Pancreas (tissue), 10 donors: ENCODE data around the gene JMY. TPM values are rescaled to one million over a fixed set of nuclear protein-coding genes. Genes with fewer than 3 reads are reported as not detected.

Source experiments
- ATAC-seq, 4 donors: fragments of 200-7000 bp; cut with Tn5 transposase; one replicate each; pipeline versions ENCODE4 v1.8.0 to v1.9.1; 2020; ENCODE audit warnings: mild to moderate bottlenecking in 4 of 4, moderate library complexity in 4 of 4
- DNase-seq, 6 donors: peaks; one replicate each; pipeline ENCODE4 v3.0.0-alpha.2; 2020
- FAIRE-seq: peaks from 2 replicates; lab custom pipeline; 2012; peaks lifted over from hg19 to GRCh38; lab: Jason Lieb, UNC
- H3K27ac ChIP-seq, 4 donors: fragments of 200-600 bp; sonication (generic); 1 replicate in 3 of 4; 2 replicates in 1 of 4; pipeline versions ENCODE4 v1.5.0 to v1.8.0; 2020
- H3K27me3 ChIP-seq, 4 donors: fragments of 200-600 bp; one replicate each; pipeline ENCODE4 v1.8.0; 2021
- H3K36me3 ChIP-seq, 3 donors: fragments of 200-600 bp; sonication (generic) in 1 of 3; one replicate each; pipeline versions ENCODE4 v1.5.0 to v1.8.0; 2020 to 2021
- H3K4me1 ChIP-seq, 3 donors: fragments of 200-600 bp; one replicate each; pipeline ENCODE4 v1.8.0; 2021
- H3K4me3 ChIP-seq, 4 donors: fragments of 200-600 bp; sonication (generic) in 2 of 4; one replicate each; pipeline versions ENCODE4 v1.5.0 to v1.8.0; 2020 to 2021
- H3K9me3 ChIP-seq, 4 donors: fragments of 200-600 bp; one replicate each; pipeline ENCODE4 v1.8.0; 2021
- CTCF ChIP-seq, 4 donors: fragments of 200-600 bp; sonication (generic) in 3 of 4; IDR thresholded peaks; one replicate each; pipeline versions ENCODE4 v1.5.0 to v1.8.0; 2021; ENCODE audit warnings: antibody characterized with exemption in 4 of 4
- WGBS, 2 donors: extraction: QIAGEN DNeasy Blood & Tissue Kit; methylation state at CpG; one replicate each; pipeline ENCODE4 v1.1.7; 2013; 5-methylcytosine and 5-hydroxymethylcytosine counted together
- intact Hi-C, 3 donors: fragments of 100-400 bp; cut with DNase I; formaldehyde crosslinking; loops; one replicate each; pipeline versions ENCODE4 v1.11.1 to v1.14.2; 2022
- polyA plus RNA-seq, 2 donors: library from polyadenylated mRNA; stranded (reverse); fragments of 200-250 nt; gene quantifications; one replicate each; pipeline ENCODE4 v1.2.3, GENCODE V29; 2013
- total RNA-seq, 6 donors: library from RNA; stranded (reverse); fragmentation: NEBNext Ultra II Directional in 4 of 6; extraction: Animal tissue kit (Norgen Biotek cat#: 25700) in 4 of 6; gene quantifications; one replicate each; pipeline versions ENCODE4 v1.2.1 to v1.2.4, GENCODE V29; 2021 to 2023
- donor health status: healthy with polysubstance abuse.
- donor health status: DM: no; HTN: no; CAD: no; lungs with moderate emphysema.
- donor health status: DM: no; HTN: no; CAD: no.
- donor health status: control.
- donor health status: control.
- donor health status: Bipolar disorder and iron deficiency.
- donor health status: DM: yes; HTN: yes; CAD: no.
- donor health status: DM: no; HTN: no; CAD: no.
- donor health status: DM: no; HTN: no; CAD: no.
- donor health status: DM: yes; HTN: yes; CAD: no.

JMY gene
- total and polyA plus RNA-seq, 8 donors: 3.4 to 11.2 (median 6.9) TPM

- ATAC-seq: peak in 1 of 4 donors; percentile 16
- intact Hi-C loops: no loop called here
- Histone ChIP-seq H3K27ac (peak overlapping the region in 1 of 4 donors; percentile 22), H3K4me1 (no peaks in the 10 kb centered on the region), H3K4me3 (no peak overlapping the region), H3K36me3 (no peaks in the 10 kb centered on the region), H3K27me3 (no peaks in the 10 kb centered on the region), H3K9me3 (no peaks in the 10 kb centered on the region)
- DNase-seq: no peak
- TF ChIP-seq CTCF (IDR thresholded peaks at IDR 0.05): no peak
- FAIRE-seq: no peak
These were observed 33.9 kb upstream of the JMY start for GRCh38 chr5:79202076-79202475.

GRCh38 chr5:79205965-79206364, 30.0 kb upstream of the JMY start:
- WGBS, 2 donors: 51 to 61% methylated on average over 3 of the region's 3 CpGs
- no peak for ATAC-seq
- Histone ChIP-seq H3K36me3 (no peaks in the 10 kb centered on the region), H3K4me1 (no peaks in the 10 kb centered on the region), H3K9me3 (no peaks in the 10 kb centered on the region), H3K27me3 (no peaks in the 10 kb centered on the region), H3K27ac (no peak overlapping the region), H3K4me3 (no peak overlapping the region)
- FAIRE-seq: no peak
- intact Hi-C loops: no loop called here
- TF ChIP-seq CTCF (IDR thresholded peaks at IDR 0.05): no peak
- no peak for DNase-seq

GRCh38 chr5:79206541-79206940, 29.4 kb upstream of the JMY start:
- Histone ChIP-seq H3K4me3 (no peak overlapping the region), H3K4me1 (no peaks in the 10 kb centered on the region), H3K36me3 (no peaks in the 10 kb centered on the region), H3K27ac (no peak overlapping the region), H3K9me3 (no peaks in the 10 kb centered on the region), H3K27me3 (no peaks in the 10 kb centered on the region)
- 95 to 97% methylated on average over 3 of the region's 3 CpGs for WGBS, 2 donors
- no peak for FAIRE-seq
- no peak for TF ChIP-seq CTCF (IDR thresholded peaks at IDR 0.05)
- intact Hi-C loops: no loop called here
- DNase-seq: no peak
- ATAC-seq: no peak

- Histone ChIP-seq H3K27me3 (no peaks in the 10 kb centered on the region), H3K4me3 (no peak overlapping the region), H3K9me3 (no peaks in the 10 kb centered on the region), H3K36me3 (no peaks in the 10 kb centered on the region), H3K4me1 (no peaks in the 10 kb centered on the region), H3K27ac (no peak overlapping the region)
- intact Hi-C loops: no loop called here
- DNase-seq: no peak
- no peak for FAIRE-seq
- TF ChIP-seq CTCF (IDR thresholded peaks at IDR 0.05): no peak
- no peak for ATAC-seq
These were observed 26.4 kb upstream of the JMY start for GRCh38 chr5:79209505-79209904.

GRCh38 chr5:79224286-79224984, 11.5 kb upstream of the JMY start:
- no peak overlapping the region for H3K4me3 ChIP-seq
- peaks cover 0 to 6% (median 0%) of the 10 kb centered on the region in 3 donors for H3K36me3 ChIP-seq
- no peak for TF ChIP-seq CTCF (IDR thresholded peaks at IDR 0.05)
- no peak overlapping the region for H3K27ac ChIP-seq
- DNase-seq (no peak), FAIRE-seq (no peak), ATAC-seq (no peak)
- 77 to 78% methylated on average over 4 of the region's 4 CpGs for WGBS, 2 donors
- intact Hi-C loops: no loop called here
- no peaks in the 10 kb centered on the region for H3K9me3 ChIP-seq
- H3K4me1 ChIP-seq: no peaks in the 10 kb centered on the region
- H3K27me3 ChIP-seq: no peaks in the 10 kb centered on the region
